ENCODE results near the gene IMPACT. TPM values are rescaled to one million over a fixed set of nuclear protein-coding genes. Genes with fewer than 3 reads are reported as not detected.

IMPACT gene
- total RNA-seq, 1 experiment from 2014 or later: 36.2 TPM

DNA sequence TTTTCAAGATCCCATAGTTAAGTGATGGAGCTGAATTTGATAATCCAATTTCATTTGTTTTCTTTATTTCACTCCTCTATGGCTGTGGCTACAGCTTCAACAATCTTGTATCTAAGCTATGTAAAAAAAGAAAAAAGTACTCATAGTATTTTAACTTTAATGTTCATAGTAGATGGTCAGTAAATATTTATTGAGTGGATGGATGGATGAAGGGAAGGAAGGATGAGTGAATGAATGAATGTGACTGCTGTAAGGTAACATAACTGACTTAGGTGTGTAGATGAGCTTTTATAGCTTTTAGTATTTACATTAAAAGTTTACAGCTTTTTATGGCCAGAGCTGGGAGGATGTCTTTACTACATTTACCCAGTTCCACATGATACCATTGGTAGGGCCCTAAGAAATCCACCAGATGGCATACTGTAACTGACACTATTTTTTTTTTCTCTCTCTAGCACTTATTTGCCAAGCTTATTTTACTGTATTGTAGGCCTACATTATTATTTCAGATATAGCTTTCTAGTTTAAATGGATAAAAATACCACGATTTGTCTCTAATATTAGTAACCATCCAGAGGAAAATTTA, 20.6 kb downstream of the IMPACT start:
- no peak for ATAC-seq

DNA sequence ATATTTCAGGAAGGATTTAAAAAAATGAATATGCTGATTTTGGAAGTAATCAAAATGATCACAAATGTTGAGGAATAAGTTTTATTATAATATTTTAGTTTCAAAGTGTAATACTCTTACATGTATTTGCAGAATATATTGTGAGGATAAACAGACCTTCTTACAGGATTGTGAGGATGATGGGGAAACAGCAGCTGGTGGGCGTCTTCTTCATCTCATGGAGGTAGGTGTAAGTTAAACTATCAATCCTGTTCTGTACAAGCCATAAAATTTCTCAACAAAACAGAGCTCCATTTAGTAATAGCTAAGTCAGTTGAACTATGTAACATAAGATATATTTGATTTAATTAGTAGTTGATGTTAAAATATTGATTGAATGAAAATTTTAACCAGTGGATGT, 21.5 kb downstream of the IMPACT start:
- Histone ChIP-seq H3K9me3 (ENCODE audit: control insufficient read depth, insufficient read depth, low read depth, low read length) (no peaks in the 10 kb centered on the region), H3K27ac (ENCODE audit: low read length) (no peak overlapping the region), H3K4me1 (ENCODE audit: control insufficient read depth, insufficient read depth, low read length) (no peaks in the 10 kb centered on the region), H3K36me3 (ENCODE audit: control insufficient read depth, insufficient read depth, low read length) (peaks cover 28% of the 10 kb centered on the region), H3K4me3 (ENCODE audit: low read depth in 2 of 2, low read length in 2 of 2) (no peak overlapping the region), H3K27me3 (ENCODE audit: control insufficient read depth, insufficient read depth, low read length) (no peaks in the 10 kb centered on the region)
- DNase-seq (ENCODE audit: low read depth, low spot score) (no peak), ATAC-seq (no peak)
- TF ChIP-seq POLR2AphosphoS5 (IDR thresholded peaks at IDR 0.05; ENCODE audit: low read depth, low read length) (no peak), TCF7L2 (IDR thresholded peaks at IDR 0.05; ENCODE audit: low read depth, low read length) (no peak), SIN3A (IDR thresholded peaks at IDR 0.05; ENCODE audit: borderline replicate concordance, insufficient read depth, low read depth, low read length) (no peak)
- TF ChIP-seq, protein P1, sequence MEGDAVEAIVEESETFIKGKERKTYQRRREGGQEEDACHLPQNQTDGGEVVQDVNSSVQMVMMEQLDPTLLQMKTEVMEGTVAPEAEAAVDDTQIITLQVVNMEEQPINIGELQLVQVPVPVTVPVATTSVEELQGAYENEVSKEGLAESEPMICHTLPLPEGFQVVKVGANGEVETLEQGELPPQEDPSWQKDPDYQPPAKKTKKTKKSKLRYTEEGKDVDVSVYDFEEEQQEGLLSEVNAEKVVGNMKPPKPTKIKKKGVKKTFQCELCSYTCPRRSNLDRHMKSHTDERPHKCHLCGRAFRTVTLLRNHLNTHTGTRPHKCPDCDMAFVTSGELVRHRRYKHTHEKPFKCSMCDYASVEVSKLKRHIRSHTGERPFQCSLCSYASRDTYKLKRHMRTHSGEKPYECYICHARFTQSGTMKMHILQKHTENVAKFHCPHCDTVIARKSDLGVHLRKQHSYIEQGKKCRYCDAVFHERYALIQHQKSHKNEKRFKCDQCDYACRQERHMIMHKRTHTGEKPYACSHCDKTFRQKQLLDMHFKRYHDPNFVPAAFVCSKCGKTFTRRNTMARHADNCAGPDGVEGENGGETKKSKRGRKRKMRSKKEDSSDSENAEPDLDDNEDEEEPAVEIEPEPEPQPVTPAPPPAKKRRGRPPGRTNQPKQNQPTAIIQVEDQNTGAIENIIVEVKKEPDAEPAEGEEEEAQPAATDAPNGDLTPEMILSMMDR (IDR thresholded peaks at IDR 0.05): no peak
- TF ChIP-seq, protein P2, sequence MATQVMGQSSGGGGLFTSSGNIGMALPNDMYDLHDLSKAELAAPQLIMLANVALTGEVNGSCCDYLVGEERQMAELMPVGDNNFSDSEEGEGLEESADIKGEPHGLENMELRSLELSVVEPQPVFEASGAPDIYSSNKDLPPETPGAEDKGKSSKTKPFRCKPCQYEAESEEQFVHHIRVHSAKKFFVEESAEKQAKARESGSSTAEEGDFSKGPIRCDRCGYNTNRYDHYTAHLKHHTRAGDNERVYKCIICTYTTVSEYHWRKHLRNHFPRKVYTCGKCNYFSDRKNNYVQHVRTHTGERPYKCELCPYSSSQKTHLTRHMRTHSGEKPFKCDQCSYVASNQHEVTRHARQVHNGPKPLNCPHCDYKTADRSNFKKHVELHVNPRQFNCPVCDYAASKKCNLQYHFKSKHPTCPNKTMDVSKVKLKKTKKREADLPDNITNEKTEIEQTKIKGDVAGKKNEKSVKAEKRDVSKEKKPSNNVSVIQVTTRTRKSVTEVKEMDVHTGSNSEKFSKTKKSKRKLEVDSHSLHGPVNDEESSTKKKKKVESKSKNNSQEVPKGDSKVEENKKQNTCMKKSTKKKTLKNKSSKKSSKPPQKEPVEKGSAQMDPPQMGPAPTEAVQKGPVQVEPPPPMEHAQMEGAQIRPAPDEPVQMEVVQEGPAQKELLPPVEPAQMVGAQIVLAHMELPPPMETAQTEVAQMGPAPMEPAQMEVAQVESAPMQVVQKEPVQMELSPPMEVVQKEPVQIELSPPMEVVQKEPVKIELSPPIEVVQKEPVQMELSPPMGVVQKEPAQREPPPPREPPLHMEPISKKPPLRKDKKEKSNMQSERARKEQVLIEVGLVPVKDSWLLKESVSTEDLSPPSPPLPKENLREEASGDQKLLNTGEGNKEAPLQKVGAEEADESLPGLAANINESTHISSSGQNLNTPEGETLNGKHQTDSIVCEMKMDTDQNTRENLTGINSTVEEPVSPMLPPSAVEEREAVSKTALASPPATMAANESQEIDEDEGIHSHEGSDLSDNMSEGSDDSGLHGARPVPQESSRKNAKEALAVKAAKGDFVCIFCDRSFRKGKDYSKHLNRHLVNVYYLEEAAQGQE (IDR thresholded peaks at IDR 0.05; ENCODE audit: insufficient read depth in 1 of 2, low read depth in 2 of 2, low read length in 1 of 2): no peak
- POLR2A ChIA-PET: no interaction called here
- CTCF ChIA-PET: no interaction called here
- intact Hi-C loops (cut with micrococcal nuclease; ENCODE audit: unreplicated experiment): no loop called here
- no TSS peak for BruUV-seq (replicated peaks)
- in situ Hi-C loops (cut with HindIII; ENCODE audit: low pct_unique_long_range_greater_than_20kb, low sequenced_read_pairs): no loop called here

More for the DNA sequence above, 20.6 kb downstream of the IMPACT start:
- in situ Hi-C loops (cut with HindIII; ENCODE audit: low pct_unique_long_range_greater_than_20kb, low sequenced_read_pairs): no loop called here
- TF ChIP-seq, protein P2 (IDR thresholded peaks at IDR 0.05; ENCODE audit: insufficient read depth in 1 of 2, low read depth in 2 of 2, low read length in 1 of 2): no peak
- TF ChIP-seq, protein P1 (IDR thresholded peaks at IDR 0.05): peak; percentile 45; the same call in 1 of the 2 replicates
- no peak for DNase-seq (ENCODE audit: low read depth, low spot score)
- Histone ChIP-seq H3K9me3 (ENCODE audit: control insufficient read depth, insufficient read depth, low read depth, low read length) (no peaks in the 10 kb centered on the region), H3K4me3 (ENCODE audit: low read depth in 2 of 2, low read length in 2 of 2) (no peak overlapping the region), H3K27ac (ENCODE audit: low read length) (no peak overlapping the region), H3K4me1 (ENCODE audit: control insufficient read depth, insufficient read depth, low read length) (no peaks in the 10 kb centered on the region), H3K27me3 (ENCODE audit: control insufficient read depth, insufficient read depth, low read length) (no peaks in the 10 kb centered on the region), H3K36me3 (ENCODE audit: control insufficient read depth, insufficient read depth, low read length) (peaks cover 28% of the 10 kb centered on the region)
- intact Hi-C loops (cut with micrococcal nuclease; ENCODE audit: unreplicated experiment): no loop called here
- POLR2A ChIA-PET: interaction anchor here (0.5 kb wide), 1 partner anchor 473 kb away, joined by 6 read pairs; no protein-coding TSS in a partner anchor
- CTCF ChIA-PET: interaction anchor here (0.5 to 1.2 kb wide), 4 partner anchors 15 to 87 kb away, joined by 3 to 8 read pairs (median 3); no protein-coding TSS in a partner anchor
- BruUV-seq (replicated peaks): no TSS peak

All from Panc1 (cell line).